HCT116 (cell line): ENCODE results near the gene MPEG1. TPM values are rescaled to one million over a fixed set of nuclear protein-coding genes. Genes with fewer than 3 reads are reported as not detected.

Source experiments
- ATAC-seq: fragments of 200-7000 bp; cut with Tn5 transposase; 2 replicates; pipeline ENCODE4 v1.9.1; 2020; ENCODE audit warnings: mild to moderate bottlenecking, moderate library complexity
- BruUV-seq: library from RNA; stranded (reverse); fragments of 400-500 nt; replicated peaks from 2 replicates; lab custom pipeline; 2021; lab: Mats Ljungman, UMichigan
- CTCF ChIA-PET: fragments of 300-600 bp; sonication (Branson Sonifier 250); formaldehyde crosslinking; loops from one replicate; lab custom pipeline; 2021; ENCODE audit warnings: antibody characterized with exemption; lab: Charles Lee
- POLR2A ChIA-PET: fragments of 300-600, 350-600 bp; sonication (Branson Sonifier 250); formaldehyde crosslinking; loops from one replicate; lab custom pipeline; 2021; ENCODE audit warnings: antibody characterized with exemption; lab: Charles Lee
- RAD21 ChIA-PET, 2 experiments: fragments of 300-600 bp; sonication (Branson Sonifier 250); formaldehyde crosslinking; loops; one replicate each; lab custom pipeline; 2023; ENCODE audit warnings: low total read pairs in 2 of 2; ENCODE audit not compliant: uncharacterized antibody in 2 of 2, unreplicated experiment in 2 of 2, low non-redundant PET in 1 of 2; lab: Charles Lee
- DNase-seq: peaks from one replicate; pipeline ENCODE4 v3.0.0-alpha.2; 2010; ENCODE audit warnings: low read depth, low spot score
- H2AFZ ChIP-seq: fragments of 200-600 bp; shearing (Covaris generic), sonication (generic); 2 replicates; pipeline ENCODE4 v1.6.1; 2017; ENCODE audit warnings: low read depth, mixed run types, mixed read lengths, antibody characterized with exemption, low read length; ENCODE audit not compliant: poor library complexity, severe bottlenecking
- H3K27ac ChIP-seq: 2 replicates; pipeline ENCODE4 v1.5.1; 2012; ENCODE audit warnings: low read depth, low read length
- H3K27me3 ChIP-seq: fragments of 200-600 bp; sonication (generic); 2 replicates; pipeline ENCODE4 v1.6.1; 2016; ENCODE audit warnings: mixed run types, low read length, mixed read lengths; ENCODE audit not compliant: insufficient read depth
- H3K36me3 ChIP-seq, 2 experiments: fragments of 200-500 bp in 1 of 2; fragments of 200-600 bp in 1 of 2; sonication (Bioruptor generic) in 1 of 2; sonication (generic) in 1 of 2; 2 replicates each; pipeline versions ENCODE4 v1.5.1 to v1.6.1; 2014 to 2016; ENCODE audit warnings: low read length in 2 of 2, inconsistent platforms in 1 of 2, mixed read lengths in 1 of 2, mixed run types in 1 of 2; ENCODE audit not compliant: insufficient read depth in 2 of 2, control insufficient read depth in 1 of 2
- H3K4me1 ChIP-seq, 2 experiments: fragments of 200-600 bp in 1 of 2; sonication (generic) in 1 of 2; 2 replicates each; pipeline versions ENCODE4 v1.5.1 to v1.6.1; 2012 to 2017; ENCODE audit warnings: low read length in 2 of 2, inconsistent platforms in 1 of 2, mild to moderate bottlenecking in 1 of 2, mixed read lengths in 1 of 2, mixed run types in 1 of 2, moderate library complexity in 1 of 2; ENCODE audit not compliant: insufficient read depth in 2 of 2, control insufficient read depth in 1 of 2
- H3K4me2 ChIP-seq: fragments of 200-600 bp; sonication (generic); 2 replicates; pipeline ENCODE4 v1.6.1; 2017; ENCODE audit warnings: mixed run types, low read length, mixed read lengths
- H3K4me3 ChIP-seq, 2 experiments: fragments of 200-600 bp in 1 of 2; sonication (generic) in 1 of 2; replicated peaks in 1 of 2; 2 replicates each; pipeline ENCODE4 v1.5.1; 2011 to 2016; ENCODE audit warnings: low read length in 2 of 2, control low read depth in 1 of 2, low read depth in 1 of 2, mild to moderate bottlenecking in 1 of 2, mixed read lengths in 1 of 2, mixed run types in 1 of 2
- H3K79me2 ChIP-seq: fragments of 200-600 bp; sonication (generic); 2 replicates; pipeline ENCODE4 v1.6.1; 2017; ENCODE audit warnings: mild to moderate bottlenecking, mixed run types, low read length, moderate library complexity, mixed read lengths; ENCODE audit not compliant: insufficient read depth
- H3K9ac ChIP-seq: fragments of 200-600 bp; sonication (generic); 2 replicates; pipeline ENCODE4 v1.6.1; 2016; ENCODE audit warnings: low read length, mixed read lengths
- H3K9me2 ChIP-seq: fragments of 200-600 bp; sonication (generic), shearing (Covaris generic); 2 replicates; pipeline ENCODE4 v1.6.1; 2017; ENCODE audit warnings: mixed run types, mild to moderate bottlenecking, moderate library complexity; ENCODE audit not compliant: insufficient read depth
- H3K9me3 ChIP-seq, 2 experiments: fragments of 200-500 bp in 1 of 2; fragments of 200-600 bp in 1 of 2; sonication (Bioruptor generic) in 1 of 2; sonication (generic) in 1 of 2; 2 replicates each; pipeline ENCODE4 v1.6.1; 2014 to 2017; ENCODE audit warnings: low read length in 2 of 2, mixed read lengths in 2 of 2, inconsistent platforms in 1 of 2, low read depth in 1 of 2, mild to moderate bottlenecking in 1 of 2, mixed run types in 1 of 2, moderate library complexity in 1 of 2; ENCODE audit not compliant: control insufficient read depth in 1 of 2, insufficient read depth in 1 of 2
- H4K20me1 ChIP-seq: fragments of 200-600 bp; sonication (generic), shearing (Covaris generic); 2 replicates; pipeline ENCODE4 v1.6.1; 2017; ENCODE audit warnings: mixed run types, mild to moderate bottlenecking, moderate library complexity; ENCODE audit not compliant: insufficient read depth
- CBX3 ChIP-seq: IDR thresholded peaks from 2 replicates; pipeline ENCODE4 v1.6.1; 2012; ENCODE audit warnings: low read depth
- ELF1 ChIP-seq: IDR thresholded peaks from 2 replicates; pipeline ENCODE4 v1.6.1; 2012; ENCODE audit warnings: low read depth, borderline replicate concordance
- FOSL1 ChIP-seq: IDR thresholded peaks from 2 replicates; pipeline ENCODE4 v1.6.1; 2012; ENCODE audit warnings: low read depth
- POLR2A ChIP-seq: IDR thresholded peaks from 2 replicates; pipeline ENCODE4 v1.7.0; 2011; ENCODE audit warnings: borderline replicate concordance; ENCODE audit not compliant: insufficient read depth, insufficient read length; ENCODE audit errors: extremely low read depth
- POLR2AphosphoS5 ChIP-seq: IDR thresholded peaks from 2 replicates; pipeline ENCODE4 v1.6.1; 2011; ENCODE audit warnings: mild to moderate bottlenecking, low read depth, low read length, moderate library complexity
- RAD21 ChIP-seq: IDR thresholded peaks from 2 replicates; pipeline ENCODE4 v1.6.1; 2012; ENCODE audit warnings: low read depth, mild to moderate bottlenecking
- SP1 ChIP-seq: IDR thresholded peaks from 2 replicates; pipeline ENCODE4 v1.6.1; 2012; ENCODE audit warnings: low read depth
- SRF ChIP-seq: IDR thresholded peaks from 2 replicates; pipeline ENCODE4 v1.6.1; 2012; ENCODE audit warnings: low read depth
- ZBTB33 ChIP-seq: IDR thresholded peaks from 2 replicates; pipeline ENCODE4 v1.6.1; 2011; ENCODE audit warnings: mild to moderate bottlenecking, low read length, moderate library complexity; ENCODE audit not compliant: insufficient replicate concordance; ENCODE audit errors: extremely low read depth
- ZFX ChIP-seq: fragments of 450-650 bp; IDR thresholded peaks from 2 replicates; pipeline ENCODE4 v1.6.1; 2017
- ZNF274 ChIP-seq: fragments of 200-500 bp; sonication (Bioruptor generic); IDR thresholded peaks from 2 replicates; pipeline ENCODE4 v1.6.1; 2014; ENCODE audit warnings: mild to moderate bottlenecking, low read depth, low read length, inconsistent platforms
- intact Hi-C: fragments of 100-400 bp; cut with micrococcal nuclease; formaldehyde crosslinking; loops from 2 replicates; pipeline ENCODE4 v1.10.0; 2022
- total RNA-seq: library from RNA; stranded (reverse); gene quantifications from one replicate; pipeline ENCODE4 v1.2.1, GENCODE V29; 2021; ENCODE audit not compliant: unreplicated experiment
- TF ChIP-seq, protein P1 (sequence below): IDR thresholded peaks from 2 replicates; pipeline ENCODE4 v1.6.1; 2012; ENCODE audit warnings: low read depth
- TF ChIP-seq, protein P2 (sequence below), 3 experiments: fragments of 200-600 bp in 1 of 3; sonication (generic) in 1 of 3; IDR thresholded peaks in 2 of 3; conservative IDR thresholded peaks in 1 of 3; 2 replicates each; pipeline ENCODE4 v1.5.1; 2012 to 2017; ENCODE audit warnings: low read depth in 2 of 3, low read length in 2 of 3, antibody characterized with exemption in 1 of 3, borderline replicate concordance in 1 of 3, control low read depth in 1 of 3, mild to moderate bottlenecking in 1 of 3, mixed read lengths in 1 of 3, mixed run types in 1 of 3, moderate library complexity in 1 of 3; ENCODE audit not compliant: insufficient read depth in 1 of 3

The MPEG1 gene
- total RNA-seq, 1 experiment from 2014 or later: 0.07 TPM

DNA sequence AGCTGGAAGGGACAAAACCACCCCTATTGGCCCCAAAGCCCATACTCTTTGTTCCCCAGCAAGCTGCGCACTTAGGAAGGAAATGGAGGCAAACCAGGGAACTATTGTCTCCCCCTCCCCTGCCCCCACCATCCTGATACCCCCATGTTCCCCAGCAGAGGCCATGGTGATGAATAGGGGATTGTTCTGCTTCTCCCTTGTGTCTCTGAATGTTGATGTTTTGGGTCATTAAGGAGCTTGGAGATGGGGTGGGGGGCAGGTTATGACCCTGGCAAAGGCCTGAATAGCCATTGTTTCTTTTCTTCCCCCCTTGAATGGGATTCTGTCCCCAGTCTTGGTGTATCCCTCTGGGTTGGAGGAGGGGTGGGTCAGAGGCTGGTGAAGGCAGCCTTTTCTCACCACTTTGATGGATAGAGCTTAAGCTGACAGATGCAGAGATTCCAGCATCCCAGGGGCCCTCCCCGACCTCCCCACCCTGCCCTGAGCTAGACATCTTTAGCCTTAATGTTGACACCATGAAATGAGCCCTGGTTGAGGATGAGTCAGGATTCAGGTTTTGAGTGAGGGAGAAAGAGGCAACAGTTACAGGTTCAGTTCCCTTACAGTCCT lies 32.5 kb downstream of the MPEG1 start:
- peaks cover 0 to under 1% of the 10 kb centered on the region in 2 experiments; a peak in 2 of 4 replicates for H3K4me1 ChIP-seq
- H3K27ac ChIP-seq: no peak overlapping the region
- no peak for ATAC-seq
- H2AFZ ChIP-seq: no peak overlapping the region
- no peaks in the 10 kb centered on the region for H3K9me3 ChIP-seq
- no peak for DNase-seq
- H3K27me3 ChIP-seq: no peaks in the 10 kb centered on the region
- H3K36me3 ChIP-seq: no peaks in the 10 kb centered on the region
- POLR2A ChIA-PET: interaction anchor here (1.6 kb wide), 1 partner anchor 9 kb away, joined by 4 read pairs; the partner anchor contains the start of gene DTX4
- no TSS peak for BruUV-seq
- no peak overlapping the region for H3K4me3 ChIP-seq
- no peaks in the 10 kb centered on the region for H3K9me2 ChIP-seq
- H4K20me1 ChIP-seq: no peaks in the 10 kb centered on the region
- CTCF ChIA-PET: interaction anchor here (4.9 kb wide), 1 partner anchor 8 kb away, joined by 37 read pairs; the partner anchor contains the start of gene DTX4
- intact Hi-C loops: no loop called here
- RAD21 ChIA-PET: interaction anchor here in 1 of 2 experiments (0.8 kb wide), 1 partner anchor 9 kb away, joined by 3 read pairs; the partner anchor contains the start of gene DTX4
- no peaks in the 10 kb centered on the region for H3K79me2 ChIP-seq
- no peak overlapping the region for H3K4me2 ChIP-seq
- TF ChIP-seq, protein P1, sequence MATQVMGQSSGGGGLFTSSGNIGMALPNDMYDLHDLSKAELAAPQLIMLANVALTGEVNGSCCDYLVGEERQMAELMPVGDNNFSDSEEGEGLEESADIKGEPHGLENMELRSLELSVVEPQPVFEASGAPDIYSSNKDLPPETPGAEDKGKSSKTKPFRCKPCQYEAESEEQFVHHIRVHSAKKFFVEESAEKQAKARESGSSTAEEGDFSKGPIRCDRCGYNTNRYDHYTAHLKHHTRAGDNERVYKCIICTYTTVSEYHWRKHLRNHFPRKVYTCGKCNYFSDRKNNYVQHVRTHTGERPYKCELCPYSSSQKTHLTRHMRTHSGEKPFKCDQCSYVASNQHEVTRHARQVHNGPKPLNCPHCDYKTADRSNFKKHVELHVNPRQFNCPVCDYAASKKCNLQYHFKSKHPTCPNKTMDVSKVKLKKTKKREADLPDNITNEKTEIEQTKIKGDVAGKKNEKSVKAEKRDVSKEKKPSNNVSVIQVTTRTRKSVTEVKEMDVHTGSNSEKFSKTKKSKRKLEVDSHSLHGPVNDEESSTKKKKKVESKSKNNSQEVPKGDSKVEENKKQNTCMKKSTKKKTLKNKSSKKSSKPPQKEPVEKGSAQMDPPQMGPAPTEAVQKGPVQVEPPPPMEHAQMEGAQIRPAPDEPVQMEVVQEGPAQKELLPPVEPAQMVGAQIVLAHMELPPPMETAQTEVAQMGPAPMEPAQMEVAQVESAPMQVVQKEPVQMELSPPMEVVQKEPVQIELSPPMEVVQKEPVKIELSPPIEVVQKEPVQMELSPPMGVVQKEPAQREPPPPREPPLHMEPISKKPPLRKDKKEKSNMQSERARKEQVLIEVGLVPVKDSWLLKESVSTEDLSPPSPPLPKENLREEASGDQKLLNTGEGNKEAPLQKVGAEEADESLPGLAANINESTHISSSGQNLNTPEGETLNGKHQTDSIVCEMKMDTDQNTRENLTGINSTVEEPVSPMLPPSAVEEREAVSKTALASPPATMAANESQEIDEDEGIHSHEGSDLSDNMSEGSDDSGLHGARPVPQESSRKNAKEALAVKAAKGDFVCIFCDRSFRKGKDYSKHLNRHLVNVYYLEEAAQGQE: no peak
- TF ChIP-seq CBX3 (no peak), ZBTB33 (no peak), ZNF274 (no peak), FOSL1 (no peak), ZFX (no peak), ELF1 (no peak), RAD21 (no peak), POLR2A (no peak), POLR2AphosphoS5 (no peak), SRF (no peak), SP1 (no peak)
- TF ChIP-seq, protein P2, sequence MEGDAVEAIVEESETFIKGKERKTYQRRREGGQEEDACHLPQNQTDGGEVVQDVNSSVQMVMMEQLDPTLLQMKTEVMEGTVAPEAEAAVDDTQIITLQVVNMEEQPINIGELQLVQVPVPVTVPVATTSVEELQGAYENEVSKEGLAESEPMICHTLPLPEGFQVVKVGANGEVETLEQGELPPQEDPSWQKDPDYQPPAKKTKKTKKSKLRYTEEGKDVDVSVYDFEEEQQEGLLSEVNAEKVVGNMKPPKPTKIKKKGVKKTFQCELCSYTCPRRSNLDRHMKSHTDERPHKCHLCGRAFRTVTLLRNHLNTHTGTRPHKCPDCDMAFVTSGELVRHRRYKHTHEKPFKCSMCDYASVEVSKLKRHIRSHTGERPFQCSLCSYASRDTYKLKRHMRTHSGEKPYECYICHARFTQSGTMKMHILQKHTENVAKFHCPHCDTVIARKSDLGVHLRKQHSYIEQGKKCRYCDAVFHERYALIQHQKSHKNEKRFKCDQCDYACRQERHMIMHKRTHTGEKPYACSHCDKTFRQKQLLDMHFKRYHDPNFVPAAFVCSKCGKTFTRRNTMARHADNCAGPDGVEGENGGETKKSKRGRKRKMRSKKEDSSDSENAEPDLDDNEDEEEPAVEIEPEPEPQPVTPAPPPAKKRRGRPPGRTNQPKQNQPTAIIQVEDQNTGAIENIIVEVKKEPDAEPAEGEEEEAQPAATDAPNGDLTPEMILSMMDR (IDR thresholded peaks at IDR 0.05 in 2 of 3, conservative IDR thresholded peaks at IDR 0.05 in 1 of 3; ENCODE audit: borderline replicate concordance in 1 of 3, insufficient read depth in 1 of 3, low read depth in 2 of 3, low read length in 2 of 3): no peak
- no peak overlapping the region for H3K9ac ChIP-seq
